PC-9 (cell line): ENCODE data around the gene FHIP1B. TPM values are rescaled to one million over a fixed set of nuclear protein-coding genes. Genes with fewer than 3 reads are reported as not detected.

Experiments
- BruUV-seq: library from RNA; stranded (reverse); fragments of 400-500 nt; replicated peaks from 2 replicates; lab custom pipeline; 2021; lab: Mats Ljungman, UMichigan
- CTCF ChIA-PET: fragments of 300-600 bp; sonication (Branson Sonifier 250); formaldehyde crosslinking; loops from one replicate; lab custom pipeline; 2022; ENCODE audit warnings: antibody characterized with exemption; lab: Charles Lee
- POLR2A ChIA-PET: fragments of 300-600 bp; sonication (Branson Sonifier 250); formaldehyde crosslinking; loops from one replicate; lab custom pipeline; 2022; ENCODE audit warnings: antibody characterized with exemption; ENCODE audit not compliant: unreplicated experiment; lab: Charles Lee
- DNase-seq, 2 experiments: peaks; one replicate each; pipeline versions ENCODE4 v3.0.0 to v3.0.0-alpha.2; 2015 to 2022; ENCODE audit warnings: mixed read lengths in 1 of 2
- H2AFZ ChIP-seq: fragments of 200-600 bp; sonication (generic); 2 replicates; pipeline ENCODE4 v1.8.1; 2017; ENCODE audit warnings: antibody characterized with exemption
- H3F3A ChIP-seq: fragments of 200-600 bp; sonication (generic); 2 replicates; pipeline ENCODE4 v1.8.1; 2017; ENCODE audit warnings: antibody characterized with exemption, mild to moderate bottlenecking, low read depth; ENCODE audit not compliant: insufficient read depth
- H3K27ac ChIP-seq: fragments of 200-600 bp; sonication (generic); 2 replicates; pipeline ENCODE4 v1.6.1; 2016; ENCODE audit warnings: mixed run types
- H3K27me3 ChIP-seq: fragments of 200-600 bp; sonication (generic); 2 replicates; pipeline ENCODE4 v1.6.1; 2016; ENCODE audit warnings: low read depth, mixed run types; ENCODE audit not compliant: insufficient read depth
- H3K36me3 ChIP-seq: fragments of 200-600 bp; sonication (generic); 2 replicates; pipeline ENCODE4 v1.6.1; 2016; ENCODE audit warnings: low read depth, mixed run types
- H3K4me1 ChIP-seq: fragments of 200-600 bp; sonication (generic); replicated peaks from 2 replicates; pipeline ENCODE4 v1.6.1; 2016; ENCODE audit warnings: mixed run types; ENCODE audit not compliant: insufficient read depth
- H3K4me2 ChIP-seq: fragments of 200-600 bp; sonication (generic); 2 replicates; pipeline ENCODE4 v1.6.1; 2017; ENCODE audit warnings: mixed run types
- H3K4me3 ChIP-seq: fragments of 200-600 bp; sonication (generic); 2 replicates; pipeline ENCODE4 v1.6.1; 2016; ENCODE audit warnings: mixed run types
- H3K79me2 ChIP-seq: fragments of 200-600 bp; sonication (generic); 2 replicates; pipeline ENCODE4 v1.6.1; 2017; ENCODE audit warnings: low read depth, mixed run types
- H3K9me2 ChIP-seq: fragments of 200-600 bp; sonication (generic); 2 replicates; pipeline ENCODE4 v1.8.1; 2017; ENCODE audit warnings: mild to moderate bottlenecking; ENCODE audit not compliant: insufficient read depth
- H3K9me3 ChIP-seq: fragments of 200-600 bp; sonication (generic); 2 replicates; pipeline ENCODE4 v1.8.1; 2016; ENCODE audit warnings: low read depth; ENCODE audit not compliant: insufficient read depth
- H4K20me1 ChIP-seq: fragments of 200-600 bp; sonication (generic); 2 replicates; pipeline ENCODE4 v1.8.1; 2017; ENCODE audit not compliant: insufficient read depth
- CTCF ChIP-seq: fragments of 200-600 bp; sonication (generic); conservative IDR thresholded peaks from 2 replicates; pipeline ENCODE4 v1.6.1; 2017; ENCODE audit warnings: mixed run types, antibody characterized with exemption, mild to moderate bottlenecking, moderate library complexity
- EZH2 ChIP-seq: fragments of 200-600 bp; sonication (generic); IDR thresholded peaks from 2 replicates; pipeline ENCODE4 v1.8.0; 2017; ENCODE audit warnings: antibody characterized with exemption, low read depth
- intact Hi-C: fragments of 100-400 bp; cut with micrococcal nuclease; formaldehyde crosslinking; loops from one replicate; pipeline ENCODE4 v1.10.0; 2022; ENCODE audit not compliant: unreplicated experiment
- total RNA-seq: library from RNA; stranded (reverse); gene quantifications from 2 replicates; pipeline ENCODE4 v1.2.3, GENCODE V29; 2021

Gene FHIP1B
- total RNA-seq, 1 experiment from 2014 or later: 21.5 TPM

GRCh38 chr11:6203327-6203726 is 31.1 kb downstream of the FHIP1B start:
- DNase-seq: no peak
- Histone ChIP-seq H3K79me2 (no peaks in the 10 kb centered on the region), H3K4me2 (no peak overlapping the region), H3K9me3 (no peaks in the 10 kb centered on the region), H4K20me1 (no peaks in the 10 kb centered on the region), H3K9me2 (no peaks in the 10 kb centered on the region), H3K4me3 (no peak overlapping the region), H3F3A (no peaks in the 10 kb centered on the region), H2AFZ (no peak overlapping the region), H3K27ac (no peak overlapping the region), H3K36me3 (no peaks in the 10 kb centered on the region), H3K27me3 (no peaks in the 10 kb centered on the region), H3K4me1 (no peaks in the 10 kb centered on the region)
- TF ChIP-seq EZH2 (no peak), CTCF (no peak)
- ChIA-PET POLR2A (no interaction called here), CTCF (no interaction called here)
- intact Hi-C loops: no loop called here
- BruUV-seq: no TSS peak

GRCh38 chr11:6202041-6202440 is 32.4 kb downstream of the FHIP1B start:
- H3K4me2 ChIP-seq: no peak overlapping the region
- no peaks in the 10 kb centered on the region for H3K9me3 ChIP-seq
- intact Hi-C loops: no loop called here
- no peaks in the 10 kb centered on the region for H3K36me3 ChIP-seq
- H3K27ac ChIP-seq: no peak overlapping the region
- no peak overlapping the region for H2AFZ ChIP-seq
- BruUV-seq: no TSS peak
- H3K4me3 ChIP-seq: no peak overlapping the region
- H3F3A ChIP-seq: no peaks in the 10 kb centered on the region
- no peak for DNase-seq
- POLR2A ChIA-PET: no interaction called here
- no peaks in the 10 kb centered on the region for H3K27me3 ChIP-seq
- CTCF ChIA-PET: no interaction called here
- no peaks in the 10 kb centered on the region for H4K20me1 ChIP-seq
- no peaks in the 10 kb centered on the region for H3K79me2 ChIP-seq
- no peak for TF ChIP-seq CTCF
- TF ChIP-seq EZH2: no peak
- no peaks in the 10 kb centered on the region for H3K9me2 ChIP-seq
- no peaks in the 10 kb centered on the region for H3K4me1 ChIP-seq

- H3K36me3 ChIP-seq: no peaks in the 10 kb centered on the region
- H3K4me2 ChIP-seq: no peak overlapping the region
- H2AFZ ChIP-seq: no peak overlapping the region
- BruUV-seq: no TSS peak
- H3K27ac ChIP-seq: no peak overlapping the region
- ChIA-PET POLR2A (no interaction called here), CTCF (no interaction called here)
- TF ChIP-seq CTCF (no peak), EZH2 (no peak)
- no peak overlapping the region for H3K4me3 ChIP-seq
- H4K20me1 ChIP-seq: no peaks in the 10 kb centered on the region
- H3K79me2 ChIP-seq: no peaks in the 10 kb centered on the region
- H3K27me3 ChIP-seq: no peaks in the 10 kb centered on the region
- no peaks in the 10 kb centered on the region for H3K4me1 ChIP-seq
- H3K9me3 ChIP-seq: no peaks in the 10 kb centered on the region
- intact Hi-C loops: no loop called here
- no peak for DNase-seq
- H3K9me2 ChIP-seq: no peaks in the 10 kb centered on the region
- H3F3A ChIP-seq: no peaks in the 10 kb centered on the region
These were observed 33.0 kb downstream of the FHIP1B start for GRCh38 chr11:6201481-6201880.
